RCC 7860 (cell line): ENCODE measurements around the gene DTNB.

Experiments
- DNase-seq: peaks from one replicate; pipeline ENCODE4 v3.0.0-alpha.2; 2015; ENCODE audit warnings: low spot score
- FAIRE-seq: peaks from 2 replicates; lab custom pipeline; 2012; peaks lifted over from hg19 to GRCh38; lab: Jason Lieb, UNC

Gene DTNB

DNA sequence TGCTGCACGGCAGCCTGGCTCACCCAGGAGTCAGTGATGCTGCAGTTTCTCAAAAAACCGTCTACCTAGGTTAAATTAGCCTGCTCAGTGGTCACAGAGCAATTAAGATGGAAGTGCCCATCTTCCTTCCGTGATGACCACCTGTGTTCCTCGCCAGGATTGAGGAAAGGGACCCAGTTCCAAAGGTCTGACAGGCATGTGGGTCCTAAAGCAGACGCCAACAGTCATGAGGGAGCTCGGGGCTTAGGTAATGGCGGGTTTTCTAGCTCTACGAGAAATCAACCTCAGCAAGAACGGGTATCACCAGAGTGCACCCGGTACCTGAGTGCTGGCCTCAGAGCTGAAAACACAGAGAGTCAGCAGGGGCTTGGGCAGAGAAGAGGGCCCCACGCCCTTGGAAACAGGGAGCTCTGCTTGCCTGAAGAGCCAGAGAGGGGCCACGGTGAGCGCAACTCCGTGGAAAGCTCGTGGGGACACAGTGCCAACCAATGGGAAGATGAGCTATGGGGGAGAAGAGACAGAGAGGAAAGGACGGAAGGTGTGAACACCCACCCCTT is 297.3 kb downstream of the DTNB start:
- FAIRE-seq (no peak), DNase-seq (no peak)

DNA sequence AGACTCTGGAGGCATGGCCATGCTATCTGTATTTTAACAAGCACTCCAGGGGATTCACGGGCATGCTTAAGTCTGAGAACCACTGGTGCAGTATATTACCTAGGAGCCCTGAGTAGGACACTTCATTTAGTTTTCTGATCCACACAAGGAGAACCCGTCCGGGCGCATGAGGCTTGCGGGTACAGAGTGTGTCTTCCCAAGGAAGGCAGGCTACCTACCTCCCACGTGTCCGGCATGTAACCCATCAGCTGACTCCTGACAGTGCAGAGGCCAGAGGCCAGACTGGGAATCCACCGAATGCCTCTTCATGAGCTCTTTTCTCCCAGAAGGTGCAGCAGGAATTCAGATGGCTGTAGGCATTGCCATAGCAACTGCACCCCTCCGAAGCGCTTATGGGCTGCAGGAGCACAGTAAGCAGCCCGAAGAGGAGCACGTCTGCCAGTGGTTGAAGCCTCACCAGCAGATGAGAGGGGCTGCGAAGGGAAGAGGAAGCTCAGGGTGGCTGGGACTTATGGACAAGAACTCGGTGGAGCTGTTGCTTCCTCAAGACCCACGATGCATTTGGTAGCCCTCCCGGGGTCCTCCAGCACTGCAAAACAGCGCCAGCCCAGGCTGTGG is 297.9 kb downstream of the DTNB start:
- DNase-seq (no peak), FAIRE-seq (no peak)

DNA sequence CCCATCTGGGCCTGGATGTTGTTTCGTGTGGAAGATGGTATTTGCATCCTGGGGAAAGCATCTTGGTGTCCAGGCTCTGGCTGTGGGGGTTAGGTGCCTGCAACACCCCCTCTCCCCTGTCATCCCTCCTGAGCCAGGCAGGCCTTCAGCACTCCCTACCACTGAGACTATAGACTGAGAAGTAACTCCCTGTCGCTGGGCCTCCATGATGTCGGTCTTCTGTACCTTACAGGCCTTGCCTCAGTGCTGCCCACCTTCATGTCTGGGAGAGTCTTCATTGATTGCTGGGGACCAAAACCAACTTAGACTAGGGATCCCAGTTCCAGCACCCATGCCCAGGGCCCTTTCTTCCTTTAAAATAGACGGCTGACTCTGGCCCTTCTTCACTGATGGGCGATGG is 298.6 kb downstream of the DTNB start:
- FAIRE-seq: no peak
- no peak for DNase-seq

DNA sequence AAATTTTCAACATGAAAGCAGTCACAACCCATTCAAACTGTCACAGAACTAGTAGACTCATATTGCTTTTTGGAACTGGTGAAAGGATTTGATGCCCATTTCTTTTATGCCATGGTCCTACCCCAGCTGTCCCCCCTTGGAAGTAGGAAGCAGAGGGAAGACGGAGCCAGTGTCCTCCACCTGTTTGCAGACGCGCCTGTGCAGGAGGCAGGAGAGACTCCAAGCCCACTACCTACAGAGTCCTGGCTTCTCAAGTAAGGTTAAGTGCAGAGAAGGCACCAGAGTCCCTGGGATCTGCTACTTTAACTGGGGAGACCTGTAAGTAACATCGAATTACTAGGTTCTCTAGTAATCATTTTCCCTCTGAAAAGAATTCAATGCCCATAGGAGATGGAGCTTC is 299.0 kb downstream of the DTNB start:
- FAIRE-seq (no peak), DNase-seq (no peak)

DNA sequence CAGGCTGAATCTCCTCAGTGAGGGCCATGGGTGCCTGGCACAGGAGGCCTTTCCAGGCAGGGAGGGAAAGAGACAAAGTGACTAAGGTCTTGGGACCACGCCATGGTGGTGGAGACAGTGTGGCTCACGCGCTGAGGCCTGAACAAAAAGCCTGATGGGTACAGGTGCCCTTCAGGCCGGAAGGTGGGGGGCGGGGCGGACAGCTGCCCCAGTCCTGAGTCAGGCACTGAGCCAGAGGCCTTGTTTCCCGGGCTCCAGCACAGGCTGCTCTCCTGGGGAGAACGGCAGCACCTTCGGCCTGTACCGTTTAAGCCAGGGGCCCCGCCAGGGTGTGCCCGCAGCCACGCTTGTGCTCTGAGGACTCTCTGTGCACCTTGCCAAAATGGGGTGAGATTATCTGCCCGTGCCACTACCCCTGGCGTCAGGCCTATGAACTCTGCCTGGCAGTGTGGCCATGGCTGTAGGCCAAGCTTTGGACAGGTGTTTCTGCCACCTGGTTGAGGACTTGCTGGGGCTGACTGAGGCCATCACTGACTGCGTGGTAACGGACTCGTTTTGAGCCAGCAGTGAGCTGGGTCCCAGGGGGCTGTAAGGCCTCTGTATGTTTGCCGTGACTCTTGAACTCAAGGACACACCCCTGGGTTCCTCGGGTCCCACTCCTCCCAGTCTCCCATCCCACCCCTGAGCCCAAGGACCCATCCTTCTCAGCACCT is 300.0 kb downstream of the DTNB start:
- no peak for FAIRE-seq

DNA sequence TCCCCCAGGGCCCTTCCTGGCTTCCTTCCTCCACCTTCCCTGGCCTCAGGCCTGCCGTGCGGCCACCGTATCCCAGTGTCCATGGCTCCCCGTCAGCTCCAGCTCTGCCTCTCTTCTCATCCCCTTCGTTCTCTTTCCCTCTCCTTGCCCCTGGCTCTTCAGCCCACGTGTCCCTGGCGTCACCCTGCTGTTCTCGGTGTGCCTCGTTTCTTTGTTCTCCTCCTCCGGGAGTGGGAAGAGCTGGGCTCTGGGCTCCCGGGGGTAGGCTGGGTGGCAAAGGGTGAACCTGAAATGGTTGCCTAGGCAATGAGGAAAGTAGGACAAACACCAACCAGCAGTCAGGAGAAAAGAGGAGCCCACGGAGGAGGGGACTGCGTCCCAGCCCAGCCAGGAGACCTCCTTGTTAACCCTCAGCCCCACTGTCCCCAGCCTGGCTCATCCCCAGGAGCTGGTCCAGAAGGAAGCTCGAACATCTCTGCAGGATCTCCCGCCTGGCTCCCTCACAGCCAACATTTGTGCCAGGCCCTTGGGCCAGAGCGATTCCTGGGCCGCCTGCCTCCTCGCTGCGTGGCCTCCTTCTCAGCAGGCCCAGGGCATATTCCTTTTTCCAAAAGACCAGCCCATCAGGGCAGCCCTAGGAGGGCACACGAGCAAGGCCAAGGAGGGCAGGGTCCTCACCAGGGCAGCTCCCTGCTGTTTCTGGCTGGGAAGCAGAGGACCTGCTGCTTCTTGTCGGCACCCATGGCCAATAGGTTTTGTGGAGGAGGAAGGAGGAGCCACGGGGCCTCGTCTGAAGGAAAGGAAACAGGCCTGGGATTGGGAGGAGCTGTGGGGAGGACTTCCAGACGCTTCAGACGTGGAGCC is 300.7 kb downstream of the DTNB start:
- no peak for DNase-seq
- FAIRE-seq: no peak

More for the DNA sequence above, 300.0 kb downstream of the DTNB start:
- DNase-seq: no peak

DNA sequence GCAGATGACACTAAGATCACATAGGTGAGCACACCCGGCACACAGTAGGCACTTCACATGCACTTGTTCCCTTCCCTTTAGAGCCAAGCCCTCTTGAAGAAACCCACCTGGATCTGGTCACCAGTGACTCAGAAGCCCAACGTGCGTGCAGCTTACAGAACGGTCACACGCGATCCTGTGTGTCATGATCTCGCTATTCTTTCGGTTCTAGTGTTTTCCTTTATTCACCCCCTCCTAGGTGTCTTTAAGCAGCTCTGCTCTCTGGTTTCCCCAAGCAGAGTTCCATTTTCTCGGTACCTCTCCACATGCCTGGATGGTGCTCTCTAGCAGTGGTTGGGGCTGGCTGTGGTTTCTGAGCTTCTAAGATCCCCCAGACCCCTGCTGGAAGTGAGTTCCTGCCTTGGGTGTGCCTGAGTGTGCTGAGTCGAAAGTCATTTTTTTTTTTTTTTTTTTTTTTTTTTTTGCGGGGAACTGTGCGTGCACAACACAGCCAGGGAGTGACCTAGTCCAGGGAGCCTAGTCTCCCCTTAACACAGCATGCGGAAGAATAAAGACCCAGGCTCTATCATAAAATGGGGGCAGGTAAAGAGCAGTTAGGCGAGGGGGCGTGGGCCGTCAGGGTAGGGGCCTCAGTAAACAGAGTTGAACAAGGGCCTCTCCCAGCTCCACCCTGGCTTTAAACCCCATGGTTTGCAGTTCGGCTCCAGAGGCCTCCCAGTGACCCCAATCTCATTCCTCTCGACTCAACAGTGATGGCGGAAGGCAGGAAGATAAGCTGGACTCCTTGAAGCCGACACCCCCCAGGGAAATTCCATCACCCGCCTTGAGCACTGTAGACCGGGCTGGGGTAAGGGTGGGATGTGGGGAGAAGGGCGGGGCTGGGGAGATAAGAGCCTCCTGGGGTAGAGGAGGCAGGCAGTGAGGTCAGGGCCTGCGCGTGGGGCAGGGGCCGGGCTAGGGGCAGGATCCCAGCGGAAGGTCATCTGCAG is 301.8 kb downstream of the DTNB start:
- FAIRE-seq (no peak), DNase-seq (no peak)

DNA sequence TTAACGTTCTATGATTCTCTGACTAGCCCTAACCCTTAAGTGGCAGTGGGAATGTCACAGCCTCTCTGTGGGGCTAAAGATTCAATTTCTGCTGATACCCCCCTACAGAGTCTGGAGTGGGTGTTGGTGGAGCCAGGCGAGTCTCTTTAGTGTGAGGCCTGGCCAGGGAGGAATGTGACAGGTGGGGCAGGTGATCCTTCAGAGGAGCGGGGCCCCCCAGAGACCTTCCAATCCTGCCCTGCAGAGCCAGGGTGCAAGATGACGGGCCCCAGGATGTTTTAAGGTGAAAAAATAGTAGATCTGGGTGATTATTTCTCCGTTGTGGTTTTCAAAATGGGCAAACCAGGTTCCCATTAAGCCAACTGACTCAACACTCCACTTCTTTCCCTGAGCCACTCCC is 303.5 kb downstream of the DTNB start:
- no peak for FAIRE-seq

DNA sequence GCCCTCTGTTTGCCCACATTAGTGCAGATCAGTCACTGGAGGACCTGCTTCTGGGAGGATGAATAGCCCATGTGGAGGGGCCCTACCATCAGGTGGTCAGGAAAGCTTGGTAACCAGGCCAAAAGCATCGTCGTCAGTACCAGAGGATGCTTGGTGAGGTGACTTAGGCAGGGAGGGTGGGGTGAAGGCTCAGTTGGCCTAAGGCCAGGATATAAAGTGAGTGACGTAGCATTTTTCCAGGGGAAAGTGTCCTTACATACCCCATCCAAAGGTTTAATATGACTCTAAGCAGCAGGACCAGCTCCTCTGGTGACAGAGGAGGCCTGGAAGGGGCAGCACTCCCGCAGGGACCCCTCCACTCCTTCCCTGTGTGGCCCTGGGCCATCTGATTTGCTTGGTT is 303.9 kb downstream of the DTNB start:
- FAIRE-seq (no peak), DNase-seq (no peak)

More for the DNA sequence above, 303.5 kb downstream of the DTNB start:
- no peak for DNase-seq

DNA sequence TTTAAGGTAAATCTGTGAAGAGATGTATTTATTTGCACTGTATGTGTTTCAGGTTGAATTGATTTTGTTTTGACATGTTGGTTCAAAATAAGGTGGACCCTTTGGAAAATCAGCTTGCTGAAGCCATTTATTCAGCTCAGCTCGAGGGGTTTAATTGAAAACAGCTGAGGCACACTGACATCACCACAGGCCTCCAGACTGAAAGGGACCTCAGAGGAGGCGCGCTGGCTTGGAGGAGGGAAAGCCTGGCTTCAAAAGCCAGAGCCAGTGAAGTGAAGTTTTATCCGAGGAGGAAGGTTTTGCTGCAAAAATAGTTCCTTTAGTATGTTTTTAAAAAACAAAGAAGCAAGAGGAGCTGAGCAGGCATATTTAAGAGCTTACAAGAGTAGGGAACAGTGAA is 304.7 kb downstream of the DTNB start:
- no peak for FAIRE-seq
- no peak for DNase-seq

DNA sequence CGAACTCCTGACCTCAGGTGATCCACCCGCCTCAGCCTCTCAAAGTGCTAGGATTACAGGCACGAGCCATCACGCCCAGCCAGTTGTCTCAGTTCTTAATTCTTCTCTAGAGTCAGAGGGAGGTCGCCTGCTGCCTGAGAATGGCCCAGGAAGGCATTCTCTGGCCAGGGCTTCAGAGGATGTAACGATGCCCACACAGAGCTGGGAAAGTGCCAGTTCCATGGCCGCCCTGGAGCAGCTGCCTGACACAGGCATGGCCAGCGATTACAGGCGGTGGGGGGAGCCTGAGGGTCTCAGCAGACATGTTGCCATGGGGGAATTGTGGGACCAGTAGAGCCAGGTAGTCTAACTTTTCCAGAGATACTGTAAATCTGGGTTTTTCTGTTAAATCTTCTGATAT is 306.1 kb downstream of the DTNB start:
- DNase-seq (no peak), FAIRE-seq (no peak)

DNA sequence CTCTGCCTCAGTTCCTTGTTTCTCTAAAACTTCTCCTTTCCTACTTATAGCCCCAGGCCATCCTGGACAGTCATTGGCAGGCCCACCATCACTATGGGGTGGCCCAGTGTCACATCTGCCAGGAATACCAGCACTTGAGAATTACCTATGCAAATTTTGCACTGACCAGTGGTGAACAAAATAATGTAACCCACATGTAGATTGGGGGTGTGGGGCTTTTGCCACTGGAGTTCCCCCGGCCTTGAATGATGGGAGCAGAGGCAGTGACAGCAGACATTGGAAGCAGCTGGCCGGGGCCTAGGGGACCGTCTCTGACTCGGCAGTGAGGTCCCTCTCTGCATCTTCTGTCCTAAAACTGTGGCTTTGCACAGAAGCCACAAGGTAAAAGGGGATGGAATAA is 306.7 kb downstream of the DTNB start:
- no peak for DNase-seq
- FAIRE-seq: no peak

DNA sequence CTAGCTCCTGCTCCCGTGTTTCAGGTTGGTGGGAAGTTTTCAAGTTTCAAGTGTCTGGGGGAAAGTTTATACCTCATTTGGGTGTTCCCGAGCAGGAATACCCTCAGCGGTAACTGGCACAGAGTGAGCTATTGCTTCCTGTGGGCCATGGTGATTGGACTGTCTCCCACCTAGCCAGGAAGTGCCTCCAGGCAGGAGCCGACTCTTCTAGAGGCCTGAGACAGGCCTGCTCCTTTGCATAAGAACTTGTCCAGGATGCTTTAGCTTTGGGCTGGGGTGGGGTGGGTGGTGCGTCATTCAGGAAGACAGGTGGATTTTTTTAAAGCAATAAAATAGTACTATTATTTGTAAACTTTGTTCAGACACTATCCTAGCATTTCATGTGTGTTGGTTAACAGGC is 308.1 kb downstream of the DTNB start:
- FAIRE-seq: no peak
- DNase-seq: no peak

DNA sequence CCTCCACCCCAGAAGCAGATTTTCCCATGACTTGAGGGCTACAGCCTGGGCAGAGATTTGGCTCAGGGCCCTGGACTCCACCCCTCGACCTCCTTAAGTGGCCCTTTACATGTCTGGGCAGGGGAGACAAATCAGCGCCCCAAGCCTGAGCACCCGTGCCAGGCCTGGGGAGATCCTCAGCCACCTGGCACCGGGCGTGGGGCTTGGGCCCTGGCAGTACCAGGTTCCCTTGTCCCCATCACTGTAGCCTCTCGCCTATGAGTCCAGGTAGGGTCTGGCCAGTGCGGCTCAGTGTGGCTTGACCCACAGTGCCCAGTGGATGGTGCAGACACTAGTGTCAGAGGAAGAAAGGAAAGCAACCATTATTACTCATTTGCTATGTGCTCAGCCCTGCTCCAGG is 309.6 kb downstream of the DTNB start:
- FAIRE-seq: no peak

DNA sequence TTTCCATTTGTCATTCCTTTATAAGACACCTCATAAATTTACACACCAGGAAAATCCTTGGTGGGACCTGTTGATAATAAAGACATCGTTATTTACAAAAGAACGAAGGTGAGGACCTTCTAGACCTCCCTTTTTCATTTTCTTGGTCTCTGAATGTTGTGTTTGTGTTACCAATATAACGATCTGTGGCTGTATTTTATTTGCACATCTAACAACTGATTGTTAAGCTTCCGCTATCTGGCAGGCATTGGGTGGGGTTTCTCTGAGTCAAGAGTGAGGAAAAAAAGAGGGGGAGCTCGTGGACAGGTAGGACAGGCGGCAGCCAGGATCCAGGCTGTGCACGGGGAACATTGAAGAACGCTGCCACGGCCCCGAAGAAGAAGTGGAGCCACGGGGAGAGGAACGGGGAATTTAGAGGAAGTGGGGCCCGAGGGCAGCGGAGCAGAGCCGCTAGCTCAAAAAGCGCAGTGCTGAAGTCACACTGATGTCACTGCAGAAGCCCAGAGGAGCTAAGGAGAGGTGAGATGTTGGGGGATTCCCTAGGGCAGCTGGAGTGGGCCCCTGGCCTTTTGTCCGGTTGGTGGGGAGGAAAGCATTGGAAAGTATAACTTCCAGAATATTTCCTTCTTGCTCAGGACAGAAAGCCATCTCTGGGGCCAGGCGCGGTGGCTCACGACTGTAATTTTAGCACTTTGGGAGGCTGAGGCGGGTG is 310.8 kb downstream of the DTNB start:
- FAIRE-seq: no peak
- DNase-seq: no peak

More for the DNA sequence above, 309.6 kb downstream of the DTNB start:
- DNase-seq: no peak

DNA sequence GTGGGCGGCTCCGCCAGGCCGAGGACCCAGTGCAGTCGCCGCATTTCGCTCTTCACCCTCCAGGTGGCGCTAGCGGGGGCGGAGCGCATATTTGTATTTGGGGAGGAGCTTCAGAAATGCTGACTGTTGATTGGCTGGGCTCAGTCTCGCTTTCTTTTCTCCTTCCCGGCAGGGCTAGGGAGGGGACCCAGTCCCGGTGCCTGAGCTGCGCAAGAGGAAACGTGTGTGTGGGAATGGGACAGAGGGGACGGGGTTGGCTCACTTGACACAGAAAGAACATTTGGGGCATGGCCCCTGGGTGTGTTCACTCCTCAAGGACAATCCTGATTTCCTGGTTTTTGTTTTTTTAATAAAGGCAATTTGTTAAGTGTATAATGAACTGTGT is 311.3 kb downstream of the DTNB start:
- DNase-seq: peak; percentile 78
- peak; percentile 77 for FAIRE-seq

DNA sequence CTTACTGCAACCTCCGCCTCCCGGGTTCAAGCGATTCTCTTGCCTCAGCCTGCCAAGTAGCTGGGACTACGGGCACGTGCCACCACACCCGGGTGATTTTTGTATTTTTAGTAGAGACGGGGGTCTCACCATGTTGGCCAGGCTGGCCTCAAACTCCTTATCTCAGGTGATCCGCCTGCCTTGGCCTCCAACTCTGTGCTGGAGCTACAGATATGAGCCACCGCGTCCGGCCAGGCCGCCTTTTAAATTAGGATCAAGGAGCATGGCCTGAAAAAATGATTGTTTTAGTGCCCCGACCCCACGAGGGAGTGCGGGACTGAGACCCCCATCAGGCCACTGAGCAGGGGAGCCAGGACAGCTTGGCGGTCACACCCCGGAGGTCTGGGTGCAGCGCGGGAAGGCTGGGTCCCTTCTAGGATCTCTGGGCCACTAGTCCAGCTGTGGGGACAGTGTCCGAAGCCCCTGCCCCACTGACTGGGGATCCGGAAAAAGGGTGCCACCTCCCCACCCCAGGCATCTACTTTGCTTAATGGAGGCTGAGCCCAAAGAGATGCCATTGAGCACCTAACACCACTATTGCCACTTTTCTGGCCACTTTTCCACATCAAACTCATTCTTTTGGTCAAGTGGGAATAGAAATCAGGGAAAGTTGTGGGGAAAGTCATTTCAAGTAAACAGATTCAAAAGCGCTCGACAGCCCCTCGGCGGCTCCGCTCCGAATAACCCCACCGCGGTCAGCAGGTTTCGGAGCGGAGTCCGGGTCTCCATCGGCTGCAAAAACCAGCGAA is 311.9 kb downstream of the DTNB start:
- DNase-seq (no peak), FAIRE-seq (no peak)

DNA sequence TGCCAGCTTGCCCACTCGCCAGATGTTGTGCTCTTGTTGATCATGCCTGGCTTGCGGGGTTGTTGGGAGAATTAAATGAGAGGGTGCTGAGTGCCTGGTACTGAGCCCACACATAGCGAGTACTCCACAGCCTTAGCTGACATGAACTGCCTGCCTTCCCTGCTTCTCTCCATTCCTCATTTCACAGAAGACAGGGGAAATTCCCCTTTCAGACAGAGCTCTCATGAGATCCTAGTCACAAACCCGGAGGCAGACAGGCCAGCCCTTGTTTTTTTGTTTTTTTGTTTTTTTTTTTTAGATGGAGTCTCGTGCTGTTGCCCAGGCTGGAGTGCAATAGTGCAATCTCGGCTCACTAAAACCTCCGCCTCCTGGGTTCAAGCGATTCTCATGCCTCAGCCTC is 314.5 kb downstream of the DTNB start:
- DNase-seq (no peak), FAIRE-seq (no peak)

DNA sequence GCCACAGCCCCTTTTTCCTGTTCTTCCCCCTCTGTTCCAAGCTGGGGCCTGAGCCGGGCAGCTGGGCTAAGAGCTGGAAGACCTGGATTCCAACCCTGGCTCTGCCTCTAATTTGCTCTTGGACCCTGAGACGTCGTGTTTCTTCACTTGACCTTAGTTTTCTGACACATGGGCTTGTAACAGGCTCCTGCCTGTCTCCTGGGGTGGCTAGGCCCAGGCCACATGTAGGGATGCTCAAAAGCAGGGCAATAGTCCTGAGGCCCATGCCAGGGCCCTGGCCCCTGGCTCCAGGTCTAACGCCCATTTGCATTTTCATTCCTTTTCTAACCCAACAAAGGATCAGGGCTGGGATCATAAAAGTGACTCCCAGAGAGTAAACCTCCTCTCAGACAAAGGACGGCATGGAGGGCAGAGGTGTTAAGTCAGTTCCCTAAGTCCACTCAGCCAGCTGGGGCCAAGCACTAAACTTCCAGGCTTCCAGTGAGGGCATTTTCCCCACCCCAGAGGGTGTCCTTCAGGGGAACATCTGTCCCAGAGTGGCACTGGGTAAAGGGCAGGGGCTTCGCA is 315.0 kb downstream of the DTNB start:
- DNase-seq (no peak), FAIRE-seq (no peak)
